Right hindlimb (tissue), 1 donor: ENCODE results near the gene TMEM191B.
A peak's percentile ranks its signal among the peaks of the same experiment; 100 is the strongest.
"Not testable (repeated sequence)": the region's sequence is repeated elsewhere in the genome, so short reads cannot be mapped to it uniquely, and the experiment has no call there.

Experiments used
- DNase-seq: peaks from one replicate; pipeline ENCODE4 v3.0.0-alpha.2; 2018

TMEM191B gene

DNA sequence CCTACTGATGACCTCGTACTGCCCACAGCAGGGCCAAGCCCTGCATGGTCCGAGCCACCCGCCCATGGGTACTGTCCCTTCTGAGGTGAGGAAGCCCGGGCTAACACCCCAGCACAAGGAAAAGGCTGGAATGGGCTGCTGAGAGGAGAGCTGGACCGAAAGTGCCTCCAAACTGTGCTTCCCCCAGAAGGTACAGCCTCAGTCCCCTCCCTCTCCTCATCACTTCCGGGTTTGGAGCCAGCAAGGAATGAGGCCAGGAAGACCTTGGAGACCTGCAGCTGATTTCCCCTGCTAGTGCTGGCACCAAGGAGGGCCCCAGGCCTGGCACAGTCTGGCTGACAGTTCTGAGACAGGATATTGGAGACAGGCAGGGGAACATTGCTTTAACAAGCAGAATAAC lies 31.3 kb downstream of the TMEM191B start:
- not testable (repeated sequence) for DNase-seq

DNA sequence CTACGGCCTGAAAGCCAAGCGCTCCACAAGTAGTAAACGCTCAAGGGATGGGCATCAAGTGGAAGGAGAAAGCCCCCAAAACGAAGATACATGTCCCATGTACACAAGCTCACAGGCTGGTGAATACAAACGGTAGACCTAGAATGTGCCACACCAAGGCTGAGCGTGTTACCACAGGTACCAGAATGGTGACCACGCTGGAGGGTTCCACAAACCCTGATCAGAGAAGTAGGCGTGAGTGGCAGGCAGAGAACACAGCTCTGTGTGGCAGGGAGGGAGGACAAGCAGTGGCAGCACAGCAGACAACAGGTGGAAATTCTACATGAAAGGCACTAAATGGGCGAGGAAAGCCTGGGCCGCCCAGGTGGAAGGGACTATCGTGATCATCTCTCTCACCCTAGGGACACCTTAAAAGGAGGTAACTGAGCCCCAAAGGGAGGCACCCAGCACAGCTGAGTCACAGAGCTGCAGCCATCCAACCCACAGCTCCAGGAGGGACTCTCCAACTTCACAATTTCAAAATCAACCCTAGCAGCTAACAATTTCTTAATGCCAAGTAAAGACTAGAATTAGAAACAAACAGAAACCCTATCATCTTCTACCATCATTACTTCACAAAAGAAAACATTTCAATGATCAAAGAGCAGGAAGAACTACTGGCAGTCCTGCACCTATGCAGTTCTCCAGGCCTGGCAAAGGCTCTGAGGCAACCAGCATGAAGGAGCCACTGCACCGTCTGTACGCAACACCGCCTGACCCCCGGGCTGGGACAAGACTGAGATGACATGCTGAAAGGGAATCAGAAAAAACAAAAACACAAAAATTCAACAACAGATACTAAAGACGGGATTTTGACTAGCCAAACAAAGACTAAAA lies 32.7 kb downstream of the TMEM191B start:
- not testable (repeated sequence) for DNase-seq

DNA sequence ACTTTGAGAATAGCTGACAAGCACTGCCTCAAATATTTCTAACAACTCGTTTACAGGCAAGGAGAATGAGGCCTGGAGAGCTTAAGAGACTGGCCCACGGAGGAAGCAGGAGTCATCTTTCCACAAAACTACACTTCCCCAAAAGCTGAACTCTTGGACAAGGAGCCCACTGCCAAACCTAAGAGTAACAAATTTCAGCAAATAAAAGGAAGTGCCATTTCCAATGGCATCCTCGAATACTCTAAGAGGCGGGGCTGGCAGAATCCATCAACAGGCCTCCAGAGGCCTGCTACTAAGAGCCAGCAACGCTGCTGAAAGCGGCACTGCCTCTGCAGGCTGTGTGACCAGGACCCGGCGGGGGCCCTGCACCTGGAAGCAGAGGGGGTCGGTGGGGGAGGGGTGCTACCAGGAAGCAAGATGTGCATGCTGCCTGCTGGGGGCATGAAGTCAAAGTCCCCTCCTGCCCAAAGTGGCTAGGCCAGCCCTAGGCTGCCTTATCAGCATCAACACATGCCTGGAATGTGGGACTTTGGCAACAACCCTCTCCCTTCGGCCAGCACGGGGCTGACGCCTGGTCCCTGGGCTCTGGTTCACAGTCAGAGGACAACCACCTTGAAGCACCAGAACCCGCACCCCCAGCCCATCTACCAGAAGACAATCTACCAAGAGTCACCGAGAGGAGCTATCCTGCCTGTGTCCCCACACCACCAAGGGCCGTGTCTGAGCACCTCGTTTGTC lies 43.1 kb downstream of the TMEM191B start:
- DNase-seq = not testable (repeated sequence)

- not testable (repeated sequence) for DNase-seq
Measured at GRCh38 chr22:18573483-18574164, 46.0 kb downstream of the TMEM191B start.

GRCh38 chr22:18574555-18574954 lies 47.0 kb downstream of the TMEM191B start:
- DNase-seq = not testable (repeated sequence)

- DNase-seq = not testable (repeated sequence)
Measured at GRCh38 chr22:18575686-18576085, 48.1 kb downstream of the TMEM191B start.

- DNase-seq = not testable (repeated sequence)
Measured at GRCh38 chr22:18577090-18577818, 49.7 kb downstream of the TMEM191B start.

- DNase-seq = peak; percentile 57
Measured at GRCh38 chr22:18577847-18578246, 50.2 kb downstream of the TMEM191B start.
